NT2/D1 (cell line): ENCODE measurements around the gene OSR1.
A peak's percentile ranks its signal among the peaks of the same experiment; 100 is the strongest.

Experiments used
- DNase-seq: peaks from one replicate; pipeline ENCODE4 v3.0.0-alpha.2; 2011; ENCODE audit warnings: low read depth, low spot score
- H3K27me3 ChIP-seq: 2 replicates; pipeline ENCODE4 v1.6.0; 2011; ENCODE audit warnings: mild to moderate bottlenecking; ENCODE audit not compliant: insufficient read length, insufficient read depth
- H3K36me3 ChIP-seq: 2 replicates; pipeline ENCODE4 v1.6.1; 2011; ENCODE audit warnings: mild to moderate bottlenecking, low read length, mixed read lengths; ENCODE audit not compliant: insufficient read depth, insufficient read length
- H3K4me1 ChIP-seq: 2 replicates; pipeline ENCODE4 v1.5.1; 2011; ENCODE audit not compliant: insufficient read depth, insufficient read length
- H3K4me3 ChIP-seq: 2 replicates; pipeline ENCODE4 v1.5.1; 2011; ENCODE audit warnings: low read depth; ENCODE audit not compliant: insufficient read length
- H3K9ac ChIP-seq: 2 replicates; pipeline ENCODE4 v1.6.0; 2011; ENCODE audit warnings: low read depth; ENCODE audit not compliant: insufficient read length
- H3K9me3 ChIP-seq: 2 replicates; pipeline ENCODE4 v1.5.1; 2011; ENCODE audit warnings: mild to moderate bottlenecking, low read length; ENCODE audit not compliant: insufficient read depth
- SUZ12 ChIP-seq: IDR thresholded peaks from 2 replicates; pipeline ENCODE4 v1.6.1; 2011; ENCODE audit not compliant: insufficient read length, insufficient read depth; ENCODE audit errors: extremely low read depth
- YY1 ChIP-seq: IDR thresholded peaks from 2 replicates; pipeline ENCODE4 v1.6.1; 2011; ENCODE audit not compliant: insufficient read length, insufficient read depth
- ZNF274 ChIP-seq: IDR thresholded peaks from 2 replicates; pipeline ENCODE4 v1.6.1; 2011; ENCODE audit warnings: mild to moderate bottlenecking, low read depth, low read length

Gene OSR1

GRCh38 chr2:19357402-19358241 lies 801 bp downstream of the OSR1 start:
- Histone ChIP-seq H3K9ac (peak overlapping the region; percentile 56), H3K9me3 (no peaks in the 10 kb centered on the region), H3K36me3 (no peaks in the 10 kb centered on the region), H3K27me3 (peaks cover 99% of the 10 kb centered on the region), H3K4me3 (peak overlapping the region; percentile 24), H3K4me1 (peaks cover 14% of the 10 kb centered on the region)
- no peak for DNase-seq
- no peak for TF ChIP-seq YY1
- TF ChIP-seq SUZ12: no peak
- TF ChIP-seq ZNF274: no peak

GRCh38 chr2:19356545-19357401 lies 1.6 kb downstream of the OSR1 start:
- DNase-seq: no peak
- no peaks in the 10 kb centered on the region for H3K9me3 ChIP-seq
- no peaks in the 10 kb centered on the region for H3K36me3 ChIP-seq
- H3K9ac ChIP-seq: no peak overlapping the region
- H3K4me1 ChIP-seq: peaks cover 14% of the 10 kb centered on the region
- no peak overlapping the region for H3K4me3 ChIP-seq
- peaks cover 99% of the 10 kb centered on the region for H3K27me3 ChIP-seq
- TF ChIP-seq ZNF274: no peak
- peak; percentile 65 for TF ChIP-seq SUZ12

GRCh38 chr2:19355931-19356544 lies 2.4 kb downstream of the OSR1 start:
- H3K27me3 ChIP-seq: peaks cover 99% of the 10 kb centered on the region
- no peak for DNase-seq
- no peaks in the 10 kb centered on the region for H3K9me3 ChIP-seq
- TF ChIP-seq YY1 (no peak), SUZ12 (no peak), ZNF274 (no peak)
- peaks cover 14% of the 10 kb centered on the region for H3K4me1 ChIP-seq
- H3K36me3 ChIP-seq: no peaks in the 10 kb centered on the region
- no peak overlapping the region for H3K9ac ChIP-seq
- H3K4me3 ChIP-seq: no peak overlapping the region

GRCh38 chr2:19355416-19355821 lies 3.0 kb downstream of the OSR1 start:
- no peaks in the 10 kb centered on the region for H3K36me3 ChIP-seq
- TF ChIP-seq SUZ12 (no peak), YY1 (no peak), ZNF274 (no peak)
- no peak overlapping the region for H3K4me3 ChIP-seq
- H3K9ac ChIP-seq: no peak overlapping the region
- peaks cover 99% of the 10 kb centered on the region for H3K27me3 ChIP-seq
- peaks cover 11% of the 10 kb centered on the region for H3K4me1 ChIP-seq
- DNase-seq: no peak
- H3K9me3 ChIP-seq: no peaks in the 10 kb centered on the region

- H3K36me3 ChIP-seq: no peaks in the 10 kb centered on the region
- DNase-seq: no peak
- H3K4me3 ChIP-seq: no peak overlapping the region
- H3K9ac ChIP-seq: no peak overlapping the region
- peaks cover 99% of the 10 kb centered on the region for H3K27me3 ChIP-seq
- H3K4me1 ChIP-seq: peaks cover 11% of the 10 kb centered on the region
- TF ChIP-seq ZNF274 (no peak), SUZ12 (no peak), YY1 (no peak)
- H3K9me3 ChIP-seq: no peaks in the 10 kb centered on the region
Measured at GRCh38 chr2:19355014-19355405, 3.4 kb downstream of the OSR1 start.

GRCh38 chr2:19353721-19354050 lies 4.7 kb downstream of the OSR1 start:
- Histone ChIP-seq H3K4me1 (peaks cover 11% of the 10 kb centered on the region), H3K27me3 (peaks cover 99% of the 10 kb centered on the region), H3K36me3 (no peaks in the 10 kb centered on the region), H3K9me3 (no peaks in the 10 kb centered on the region), H3K9ac (no peak overlapping the region), H3K4me3 (no peak overlapping the region)
- no peak for DNase-seq
- TF ChIP-seq ZNF274: no peak
- no peak for TF ChIP-seq YY1
- TF ChIP-seq SUZ12: no peak
